HG02884 (cell line): ENCODE results near the gene UBQLN1.
"Not testable (repeated sequence)": the region's sequence is repeated elsewhere in the genome, so short reads cannot be mapped to it uniquely, and the experiment has no call there.

Source experiments
- ATAC-seq: cut with Tn5 transposase; IDR thresholded peaks from one replicate; pipeline ENCODE4 v1.9.1; 2021; ENCODE audit warnings: mild to moderate bottlenecking, moderate library complexity; ENCODE audit not compliant: unreplicated experiment

The UBQLN1 gene

GRCh38 chr9:83707768-83708514, at the start of gene UBQLN1:
UBQLN1 (minus strand) TSS chr9:83707958; CDS start chr9:83707679, 279 bp downstream.
- ATAC-seq: peak; percentile 63

DNA sequence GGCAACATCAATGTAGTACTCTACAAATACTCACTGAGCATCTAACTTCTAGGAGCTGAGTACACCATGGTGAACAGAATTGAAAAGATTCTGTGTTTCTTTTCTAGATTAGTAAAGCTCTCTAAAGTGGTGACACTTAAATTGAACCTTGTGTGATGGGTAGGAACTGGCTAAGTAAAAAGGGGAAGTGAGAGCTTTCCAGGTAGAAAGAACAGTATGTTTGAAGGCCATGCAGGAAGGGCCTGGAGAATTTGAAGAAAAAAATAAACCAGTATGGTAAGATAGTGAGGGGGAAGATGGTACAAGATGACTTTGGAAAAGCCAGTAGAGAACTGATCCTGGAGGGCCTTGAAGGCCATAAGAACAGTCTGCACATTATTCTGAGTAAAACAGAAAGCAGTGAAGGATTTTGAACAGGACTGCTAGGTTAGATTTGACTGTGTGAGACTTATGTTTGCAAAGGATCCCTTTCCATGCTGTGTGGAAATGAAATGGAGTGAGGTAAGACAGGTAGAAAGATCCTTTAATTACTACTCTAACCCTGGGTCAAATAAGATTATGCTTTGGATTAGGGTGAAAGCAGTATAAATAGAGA, 46.7 kb upstream of the UBQLN1 start:
- peak; percentile 83 for ATAC-seq

GRCh38 chr9:83749706-83750105, 41.9 kb upstream of the UBQLN1 start:
- no peak for ATAC-seq

- ATAC-seq: no peak
Observed at GRCh38 chr9:83744206-83744605, 36.4 kb upstream of the UBQLN1 start.

DNA sequence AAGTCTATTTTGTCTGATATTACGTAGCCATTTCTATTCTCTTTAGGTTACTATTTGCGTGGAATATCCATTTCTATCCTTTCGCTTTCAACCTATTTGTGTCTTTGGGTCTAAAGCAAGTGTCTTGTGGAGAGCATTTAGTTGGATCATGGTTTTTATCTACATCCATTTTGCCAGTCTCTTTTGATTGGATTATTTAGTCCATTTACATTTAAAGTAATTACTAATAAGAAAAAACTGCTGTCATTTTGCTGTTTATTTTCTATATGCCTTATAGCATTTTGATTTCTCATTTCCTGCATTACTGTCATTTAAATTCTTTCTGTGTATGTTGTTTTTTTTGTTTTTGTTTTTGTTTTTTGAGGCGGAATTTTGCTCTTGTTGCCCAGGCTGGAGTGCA, 26.0 kb upstream of the UBQLN1 start:
- ATAC-seq: no peak

- ATAC-seq: not testable (repeated sequence)
Observed at GRCh38 chr9:83728591-83729368, 21.0 kb upstream of the UBQLN1 start.

- ATAC-seq: no peak
Observed at GRCh38 chr9:83724436-83724835, 16.7 kb upstream of the UBQLN1 start.

GRCh38 chr9:83722726-83723495, 15.2 kb upstream of the UBQLN1 start:
- ATAC-seq: no peak

- ATAC-seq: no peak
Observed at GRCh38 chr9:83721509-83721908, 13.8 kb upstream of the UBQLN1 start.

- no peak for ATAC-seq
Observed at GRCh38 chr9:83715794-83716193, 8.0 kb upstream of the UBQLN1 start.

GRCh38 chr9:83715221-83715620, 7.5 kb upstream of the UBQLN1 start:
- ATAC-seq: no peak

GRCh38 chr9:83714329-83714728, 6.6 kb upstream of the UBQLN1 start:
- ATAC-seq: no peak

GRCh38 chr9:83708515-83709158, 879 bp upstream of the UBQLN1 start:
- ATAC-seq: peak; percentile 57

DNA sequence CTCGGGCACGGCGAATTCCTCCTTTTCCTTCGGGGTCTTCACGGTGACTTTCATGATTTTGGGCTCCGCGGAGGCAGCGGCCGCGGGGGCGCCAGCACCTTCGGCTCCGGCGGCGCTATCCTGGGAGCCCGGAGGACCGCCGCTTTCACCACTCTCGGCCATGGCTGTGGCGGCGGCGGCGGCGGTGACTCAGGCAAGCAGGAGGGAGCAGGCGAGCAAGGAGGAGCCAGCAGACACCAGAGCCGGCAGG, 315 bp downstream of the UBQLN1 start:
- ATAC-seq: peak; percentile 40

DNA sequence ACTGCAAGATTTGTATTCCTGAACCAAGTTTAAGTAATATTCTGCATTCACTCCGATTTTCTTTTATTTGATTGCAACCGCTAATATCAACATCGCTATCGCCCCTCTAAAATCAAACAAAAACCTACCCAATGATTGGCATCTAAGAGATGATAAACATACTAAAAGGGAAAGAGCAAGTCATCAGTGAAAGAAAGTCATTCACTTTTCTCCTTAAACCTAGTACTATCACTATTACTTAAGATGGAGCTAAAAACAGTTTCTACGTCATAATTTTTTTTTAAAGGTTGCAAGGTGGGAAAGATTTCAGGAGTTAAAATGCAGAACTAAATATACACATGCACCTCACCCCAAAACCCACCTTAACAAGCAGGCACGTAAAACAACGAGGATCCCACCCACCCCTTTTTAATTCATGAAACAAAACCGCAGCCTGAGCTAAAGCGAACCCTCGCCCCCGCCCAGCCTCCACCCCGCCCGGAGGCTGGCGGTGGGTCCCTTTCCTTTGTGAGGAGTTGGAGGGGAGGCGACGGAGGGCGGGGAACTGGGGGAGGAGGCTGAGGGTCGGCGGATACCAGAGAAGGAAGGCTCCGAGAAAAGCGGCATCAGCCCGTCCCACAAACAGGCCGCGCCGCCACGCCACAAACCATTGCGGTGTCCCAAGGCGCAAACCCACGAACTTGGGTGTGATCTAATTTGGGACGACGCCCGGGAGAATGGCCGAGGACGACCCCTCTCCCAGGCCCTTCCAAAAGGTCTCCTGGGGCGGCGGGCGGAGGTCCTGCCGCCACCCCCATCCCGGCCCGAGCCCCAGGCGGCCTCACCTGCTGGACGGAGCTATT, 861 bp downstream of the UBQLN1 start:
- ATAC-seq: peak; percentile 15

- not testable (repeated sequence) for ATAC-seq
Observed at GRCh38 chr9:83705219-83705651, 2.5 kb downstream of the UBQLN1 start.

DNA sequence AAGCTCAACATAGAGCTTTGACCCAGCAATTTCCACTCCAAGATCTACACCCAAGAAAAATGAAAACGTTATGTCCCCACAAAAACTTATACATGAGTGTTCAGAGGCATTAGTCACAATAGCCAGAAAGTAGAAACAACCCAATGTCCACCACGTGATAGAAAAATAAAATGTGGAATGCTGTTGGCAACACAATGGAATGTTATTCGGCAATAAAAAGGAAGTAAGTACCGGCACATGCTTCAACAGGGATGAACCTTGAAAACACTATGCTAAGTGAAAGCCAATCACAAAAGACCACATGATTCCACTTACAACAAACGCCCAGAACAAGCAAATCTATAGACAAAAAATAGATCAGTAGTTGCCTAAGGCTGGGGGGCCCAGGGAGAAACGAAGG, 6.0 kb downstream of the UBQLN1 start:
- no peak for ATAC-seq

- ATAC-seq: no peak
Observed at GRCh38 chr9:83701286-83701685, 6.5 kb downstream of the UBQLN1 start.

DNA sequence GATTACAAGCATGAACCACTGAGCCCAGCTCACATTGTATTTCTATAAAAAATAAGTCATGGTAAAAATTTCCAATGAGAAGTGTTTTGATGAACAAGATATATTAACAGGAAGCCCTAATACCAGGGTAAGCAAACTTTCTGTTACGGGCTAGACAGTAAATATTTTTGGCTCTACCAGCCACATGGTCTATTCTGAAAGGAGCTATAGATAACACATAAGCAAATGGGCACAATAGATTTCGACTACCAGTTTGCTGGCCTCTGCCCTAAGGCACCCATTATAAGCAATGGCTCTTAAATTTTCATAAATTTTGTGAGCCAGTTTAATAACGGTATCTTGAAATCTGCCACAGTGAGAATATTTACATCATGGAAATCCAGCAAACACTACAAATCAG, 8.1 kb downstream of the UBQLN1 start:
- no peak for ATAC-seq
